ENCODE data around the gene SLC18A3.

- TF ChIP-seq POLR2A (IDR thresholded peaks at IDR 0.05): no peak
- TF ChIP-seq CTCF (IDR thresholded peaks at IDR 0.05): no peak
These were observed 502 bp downstream of the SLC18A3 start for GRCh38 chr10:49610458-49611165.
